PC-3 (cell line): ENCODE data around the gene BMP2K.

Experiments
- EZH2 ChIP-seq: fragments of 300-600 bp; sonication (generic); IDR thresholded peaks from one replicate; pipeline ENCODE4 v1.6.1; 2017; ENCODE audit warnings: antibody characterized with exemption, mild to moderate bottlenecking, low read length; ENCODE audit not compliant: unreplicated experiment
- TF ChIP-seq, protein P1 (sequence below): fragments of 300-600 bp; sonication (generic); conservative IDR thresholded peaks from 2 replicates; pipeline ENCODE4 v1.5.1; 2017; ENCODE audit warnings: antibody characterized with exemption, low read depth, mild to moderate bottlenecking, low read length

- TF ChIP-seq, protein P1, sequence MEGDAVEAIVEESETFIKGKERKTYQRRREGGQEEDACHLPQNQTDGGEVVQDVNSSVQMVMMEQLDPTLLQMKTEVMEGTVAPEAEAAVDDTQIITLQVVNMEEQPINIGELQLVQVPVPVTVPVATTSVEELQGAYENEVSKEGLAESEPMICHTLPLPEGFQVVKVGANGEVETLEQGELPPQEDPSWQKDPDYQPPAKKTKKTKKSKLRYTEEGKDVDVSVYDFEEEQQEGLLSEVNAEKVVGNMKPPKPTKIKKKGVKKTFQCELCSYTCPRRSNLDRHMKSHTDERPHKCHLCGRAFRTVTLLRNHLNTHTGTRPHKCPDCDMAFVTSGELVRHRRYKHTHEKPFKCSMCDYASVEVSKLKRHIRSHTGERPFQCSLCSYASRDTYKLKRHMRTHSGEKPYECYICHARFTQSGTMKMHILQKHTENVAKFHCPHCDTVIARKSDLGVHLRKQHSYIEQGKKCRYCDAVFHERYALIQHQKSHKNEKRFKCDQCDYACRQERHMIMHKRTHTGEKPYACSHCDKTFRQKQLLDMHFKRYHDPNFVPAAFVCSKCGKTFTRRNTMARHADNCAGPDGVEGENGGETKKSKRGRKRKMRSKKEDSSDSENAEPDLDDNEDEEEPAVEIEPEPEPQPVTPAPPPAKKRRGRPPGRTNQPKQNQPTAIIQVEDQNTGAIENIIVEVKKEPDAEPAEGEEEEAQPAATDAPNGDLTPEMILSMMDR: no peak
- no peak for TF ChIP-seq EZH2
Observed at GRCh38 chr4:78776729-78777575, 802 bp downstream of the BMP2K start.
